GM19240 (cell line): ENCODE measurements around the gene OPA3.

Source experiments
- DNase-seq: peaks from one replicate; pipeline ENCODE4 v3.0.0; 2011; ENCODE audit warnings: low spot score; ENCODE audit not compliant: insufficient read length

Gene OPA3

GRCh38 chr19:45483033-45483432 is 101.6 kb downstream of the OPA3 start:
- DNase-seq = no peak

- DNase-seq = peak; percentile 65
Observed at GRCh38 chr19:45478454-45479238, 106.0 kb downstream of the OPA3 start.

GRCh38 chr19:45477713-45478453 is 106.7 kb downstream of the OPA3 start:
- no peak for DNase-seq
